K562 (cell line): ENCODE measurements around the gene PTGIS. TPM values are rescaled to one million over a fixed set of nuclear protein-coding genes. Genes with fewer than 3 reads are reported as not detected.

Experiments
- CBX2 ChIP-seq: fragments of 200-600 bp; sonication (generic); IDR thresholded peaks from one replicate; pipeline ENCODE4 v1.6.1; 2012; ENCODE audit warnings: mild to moderate bottlenecking, low read length, inconsistent platforms; ENCODE audit not compliant: insufficient read depth, poor library complexity, severe bottlenecking
- HCFC1 ChIP-seq: IDR thresholded peaks from 2 replicates; pipeline ENCODE4 v1.6.1; 2012; ENCODE audit warnings: low read depth, low read length, improper control_type of control experiment
- HLTF ChIP-seq: fragments of 450-650 bp; IDR thresholded peaks from 2 replicates; pipeline ENCODE4 v1.6.1; 2016
- MAX ChIP-seq: sonication (generic); formaldehyde crosslinking; IDR thresholded peaks from 2 replicates; pipeline ENCODE4 v1.9.0; 2022; ENCODE audit warnings: mild to moderate bottlenecking, missing genetic modification reagents
- PBX2 ChIP-seq, 2 experiments: IDR thresholded peaks in 1 of 2; conservative IDR thresholded peaks in 1 of 2; 2 replicates each; pipeline ENCODE4 v1.6.1; 2016; ENCODE audit warnings: low read depth in 2 of 2, mild to moderate bottlenecking in 1 of 2, missing compliant biosample characterization in 1 of 2, missing genetic modification characterization in 1 of 2, moderate library complexity in 1 of 2
- POU5F1 ChIP-seq: fragments of 150-350 bp; IDR thresholded peaks from 2 replicates; pipeline ENCODE4 v1.6.1; 2014; ENCODE audit warnings: borderline replicate concordance, low read length, low read depth, mild to moderate bottlenecking; ENCODE audit not compliant: partially characterized antibody
- PRMT5 ChIP-seq: sonication (generic); formaldehyde crosslinking; IDR thresholded peaks from 2 replicates; pipeline ENCODE4 v1.5.0; 2020; ENCODE audit warnings: missing genetic modification reagents
- SIN3A ChIP-seq, 2 experiments: fragments of 150-350 bp in 1 of 2; IDR thresholded peaks; 2 replicates each; pipeline ENCODE4 v1.6.1; 2011 to 2016; ENCODE audit warnings: borderline replicate concordance in 2 of 2, low read depth in 2 of 2, low read length in 2 of 2, mild to moderate bottlenecking in 2 of 2, moderate library complexity in 2 of 2; ENCODE audit not compliant: control insufficient read depth in 1 of 2
- THAP12 ChIP-seq: fragments of 250-450 bp; sonication (Bioruptor Pico); IDR thresholded peaks from 2 replicates; pipeline ENCODE4 v1.9.0; 2021; ENCODE audit warnings: mild to moderate bottlenecking, inconsistent platforms
- XRCC3 ChIP-seq: fragments of 450-650 bp; IDR thresholded peaks from 2 replicates; pipeline ENCODE4 v1.6.1; 2017; ENCODE audit warnings: mild to moderate bottlenecking, moderate library complexity
- ZFP30 ChIP-seq: fragments of 250-450 bp; sonication (Bioruptor Pico); IDR thresholded peaks from 2 replicates; pipeline ENCODE4 v1.8.0; 2022; ENCODE audit warnings: moderate library complexity, mild to moderate bottlenecking, inconsistent platforms, borderline replicate concordance
- ZKSCAN1 ChIP-seq: fragments of 150-350 bp; IDR thresholded peaks from 2 replicates; pipeline ENCODE4 v1.6.1; 2016; ENCODE audit warnings: low read depth, low read length
- ZNF24 ChIP-seq: fragments of 450-650 bp; IDR thresholded peaks from 2 replicates; pipeline ENCODE4 v1.6.1; 2016
- polyA plus RNA-seq, 8 experiments: library from polyadenylated mRNA; depleted of rRNA in 4 of 8; stranded (reverse) in 5 of 8; unstranded in 3 of 8; fragments of >200 nt; fragmentation: Nextera tagmentation in 2 of 8; fragmentation: Illumina TruSeq in 1 of 8; extraction: Ambion mirVana in 2 of 8; extraction: Trizol in 1 of 8; gene quantifications; 2 replicates each; pipeline versions ENCODE4 v1.2.1 to v1.2.3, GENCODE V29; 2011 to 2014; ENCODE audit warnings: inconsistent platforms in 1 of 8, missing spikeins in 1 of 8
- total RNA-seq, 7 experiments: library from RNA; depleted of rRNA in 6 of 7; stranded (reverse); fragments of >200 nt in 6 of 7; fragmentation: Illumina TruSeq in 2 of 7; extraction: Trizol in 2 of 7; gene quantifications; 2 replicates each; pipeline versions ENCODE4 v1.2.1 to v1.2.3, GENCODE V29; 2011 to 2021; ENCODE audit warnings: low replicate concordance in 1 of 7

PTGIS gene
- total and polyA plus RNA-seq, 9 of the 15 experiments (the other 6 are each of a cell fraction or from before 2014, with no cell fraction given): not detected

- TF ChIP-seq PBX2 (CRISPR knock-in tag; IDR thresholded peaks at IDR 0.05; ENCODE audit: low read depth) (no peak), PBX2 (tag; conservative IDR thresholded peaks at IDR 0.05; ENCODE audit: low read depth) (0 out of 2 replicates have a peak, but pooled peaks have one; percentile 14), MAX (0 out of 2 replicates have a peak, but pooled peaks have one; percentile 28), PRMT5 (CRISPR knock-in tag) (no peak), CBX2 (no peak), POU5F1 (no peak), ZKSCAN1 (no peak), HLTF (no peak), HCFC1 (no peak), THAP12 (CRISPR knock-in tag) (no peak), ZFP30 (no peak), ZNF24 (peak; percentile 79), SIN3A (IDR thresholded peaks at IDR 0.05; ENCODE audit: borderline replicate concordance in 2 of 2, control insufficient read depth in 1 of 2, low read depth in 2 of 2, low read length in 2 of 2) (no peak), XRCC3 (no peak)
These were observed 83.5 kb downstream of the PTGIS start (continued) for GRCh38 chr20:49484180-49485140.
